Type B pancreatic cell (in vitro differentiated cells): ENCODE measurements around the gene USP47. TPM values are rescaled to one million over a fixed set of nuclear protein-coding genes. Genes with fewer than 3 reads are reported as not detected.

Source experiments
- DNase-seq: peaks from one replicate; pipeline ENCODE4 v3.0.0; 2021; ENCODE audit warnings: mixed read lengths; ENCODE audit not compliant: unreplicated experiment; ENCODE audit errors: extremely low spot score
- H3K27ac Mint-ChIP-seq: 2 replicates; pipeline ENCODE4 v1.8.0; 2021; ENCODE audit warnings: mild to moderate bottlenecking, mixed read lengths
- H3K27me3 Mint-ChIP-seq: 2 replicates; pipeline ENCODE4 v1.8.0; 2021; ENCODE audit warnings: mixed read lengths
- H3K36me3 Mint-ChIP-seq: 2 replicates; pipeline ENCODE4 v1.8.0; 2021; ENCODE audit warnings: mixed read lengths
- H3K4me1 Mint-ChIP-seq: one replicate; pipeline ENCODE4 v1.8.0; 2021; ENCODE audit warnings: mixed read lengths; ENCODE audit not compliant: unreplicated experiment
- H3K4me3 Mint-ChIP-seq: 2 replicates; pipeline ENCODE4 v1.8.0; 2021; ENCODE audit warnings: mild to moderate bottlenecking, mixed read lengths
- H3K9me3 Mint-ChIP-seq: 2 replicates; pipeline ENCODE4 v1.8.0; 2021; ENCODE audit warnings: mixed read lengths
- CTCF ChIP-seq: fragments of 200-600 bp; sonication (generic); conservative IDR thresholded peaks from 2 replicates; pipeline ENCODE4 v1.5.0; 2021; ENCODE audit warnings: antibody characterized with exemption, mild to moderate bottlenecking
- total RNA-seq: library from RNA; stranded (reverse); gene quantifications from 2 replicates; pipeline ENCODE4 v1.2.1, GENCODE V29; 2021; ENCODE audit warnings: low replicate concordance

The USP47 gene
- total RNA-seq, 1 donor from 2014 or later = 54.4 TPM

GRCh38 chr11:11997049-11997322, 155.2 kb downstream of the USP47 start:
- no peak overlapping the region for H3K27ac Mint-ChIP-seq
- peaks cover 30% of the 10 kb centered on the region for H3K4me1 Mint-ChIP-seq
- peak; percentile 18 for DNase-seq
- no peak for TF ChIP-seq CTCF
- H3K9me3 Mint-ChIP-seq = no peaks in the 10 kb centered on the region
- peaks cover 11% of the 10 kb centered on the region for H3K36me3 Mint-ChIP-seq
- no peaks in the 10 kb centered on the region for H3K27me3 Mint-ChIP-seq
- H3K4me3 Mint-ChIP-seq = no peak overlapping the region

GRCh38 chr11:11998091-11998781, 156.5 kb downstream of the USP47 start:
- Mint-ChIP-seq H3K27me3 (no peaks in the 10 kb centered on the region), H3K4me3 (no peak overlapping the region), H3K36me3 (peaks cover 18% of the 10 kb centered on the region), H3K4me1 (peaks cover 25% of the 10 kb centered on the region), H3K27ac (no peak overlapping the region), H3K9me3 (no peaks in the 10 kb centered on the region)
- no peak for TF ChIP-seq CTCF
- peak; percentile 20 for DNase-seq

- Mint-ChIP-seq H3K27me3 (peaks cover 5% of the 10 kb centered on the region), H3K36me3 (peaks cover 13% of the 10 kb centered on the region), H3K27ac (no peak overlapping the region), H3K9me3 (no peaks in the 10 kb centered on the region), H3K4me1 (peaks cover 14% of the 10 kb centered on the region), H3K4me3 (no peak overlapping the region)
- no peak for DNase-seq
- no peak for TF ChIP-seq CTCF
Observed at GRCh38 chr11:12001186-12001585, 159.4 kb downstream of the USP47 start.

GRCh38 chr11:12003336-12003735, 161.6 kb downstream of the USP47 start:
- H3K4me1 Mint-ChIP-seq = peaks cover 10% of the 10 kb centered on the region
- H3K9me3 Mint-ChIP-seq = no peaks in the 10 kb centered on the region
- peaks cover 17% of the 10 kb centered on the region for H3K36me3 Mint-ChIP-seq
- no peak overlapping the region for H3K27ac Mint-ChIP-seq
- no peak for TF ChIP-seq CTCF
- H3K27me3 Mint-ChIP-seq = peaks cover 22% of the 10 kb centered on the region
- H3K4me3 Mint-ChIP-seq = no peak overlapping the region
- DNase-seq = no peak

- no peak for DNase-seq
- Mint-ChIP-seq H3K27me3 (peaks cover 24% of the 10 kb centered on the region), H3K4me3 (no peak overlapping the region), H3K4me1 (peaks cover 10% of the 10 kb centered on the region), H3K27ac (no peak overlapping the region), H3K36me3 (peaks cover 17% of the 10 kb centered on the region), H3K9me3 (no peaks in the 10 kb centered on the region)
- no peak for TF ChIP-seq CTCF
Observed at GRCh38 chr11:12003815-12004214, 162.0 kb downstream of the USP47 start.

- peaks cover 32% of the 10 kb centered on the region for H3K27me3 Mint-ChIP-seq
- H3K4me1 Mint-ChIP-seq = peaks cover 15% of the 10 kb centered on the region
- H3K9me3 Mint-ChIP-seq = no peaks in the 10 kb centered on the region
- no peak overlapping the region for H3K27ac Mint-ChIP-seq
- TF ChIP-seq CTCF = no peak
- H3K36me3 Mint-ChIP-seq = peaks cover 17% of the 10 kb centered on the region
- H3K4me3 Mint-ChIP-seq = no peak overlapping the region
- no peak for DNase-seq
Observed at GRCh38 chr11:12005061-12005460, 163.3 kb downstream of the USP47 start.
